GM18867 (cell line): ENCODE data around the gene CHRM5.

Source experiments
- ATAC-seq: cut with Tn5 transposase; IDR thresholded peaks from one replicate; pipeline ENCODE4 v1.9.1; 2021; ENCODE audit warnings: mild to moderate bottlenecking, moderate library complexity; ENCODE audit not compliant: unreplicated experiment

The CHRM5 gene

DNA sequence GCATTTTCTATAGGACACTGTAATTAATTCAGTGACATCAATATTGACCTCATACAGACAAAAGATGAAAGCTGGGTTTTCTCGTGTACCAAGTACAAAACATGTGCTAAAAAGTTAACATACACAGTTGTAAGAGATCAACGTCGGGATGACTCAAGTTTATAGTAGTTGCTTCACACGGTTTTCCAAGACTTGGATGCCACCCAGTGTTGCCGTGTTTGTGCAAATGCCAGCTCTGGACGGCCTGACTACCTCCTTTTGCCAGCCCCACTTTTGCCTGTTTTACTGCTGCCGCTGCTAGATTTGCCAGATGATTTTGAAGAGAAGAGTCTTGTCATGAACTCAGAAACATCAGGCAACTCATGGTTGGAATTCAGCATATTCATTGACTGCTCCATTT is 115.8 kb downstream of the CHRM5 start:
- no peak for ATAC-seq

DNA sequence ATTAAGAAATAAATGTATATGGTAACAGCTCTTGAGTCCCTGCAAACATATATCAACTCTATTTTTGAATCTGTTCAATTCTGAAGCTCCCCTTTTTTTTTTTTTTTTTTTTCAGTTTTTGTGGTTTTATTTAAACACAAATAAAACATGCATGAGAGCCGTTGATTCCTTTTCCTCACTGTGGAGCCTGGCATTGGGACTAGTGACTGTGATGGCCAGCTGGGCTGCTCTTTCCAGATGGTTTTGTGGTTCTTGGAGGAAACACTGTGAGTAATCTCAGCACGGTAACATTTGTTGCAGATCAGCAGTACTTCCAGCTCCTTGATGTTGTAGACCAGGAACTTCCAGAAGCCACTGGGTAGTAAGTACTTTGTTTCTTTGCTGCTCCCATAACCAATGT is 117.4 kb downstream of the CHRM5 start:
- ATAC-seq: no peak

DNA sequence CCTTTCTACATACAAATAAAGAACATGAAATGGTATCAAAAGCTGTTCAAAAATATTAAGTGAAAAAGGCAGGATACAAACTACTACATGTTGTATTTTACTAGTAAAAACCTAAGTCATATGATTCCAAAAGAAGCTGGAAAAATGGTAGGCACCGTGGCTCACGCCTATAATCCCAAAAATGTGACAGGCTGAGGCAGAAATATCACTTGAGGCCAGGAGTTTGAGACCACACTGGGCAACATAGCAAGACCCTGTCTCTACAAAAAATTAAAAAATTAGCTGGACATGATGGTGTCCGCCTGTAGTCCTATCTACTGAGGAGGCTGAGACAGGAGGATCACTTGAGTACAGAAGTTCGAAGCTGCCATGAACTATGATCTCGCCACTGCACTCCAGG is 131.6 kb downstream of the CHRM5 start:
- ATAC-seq: no peak

DNA sequence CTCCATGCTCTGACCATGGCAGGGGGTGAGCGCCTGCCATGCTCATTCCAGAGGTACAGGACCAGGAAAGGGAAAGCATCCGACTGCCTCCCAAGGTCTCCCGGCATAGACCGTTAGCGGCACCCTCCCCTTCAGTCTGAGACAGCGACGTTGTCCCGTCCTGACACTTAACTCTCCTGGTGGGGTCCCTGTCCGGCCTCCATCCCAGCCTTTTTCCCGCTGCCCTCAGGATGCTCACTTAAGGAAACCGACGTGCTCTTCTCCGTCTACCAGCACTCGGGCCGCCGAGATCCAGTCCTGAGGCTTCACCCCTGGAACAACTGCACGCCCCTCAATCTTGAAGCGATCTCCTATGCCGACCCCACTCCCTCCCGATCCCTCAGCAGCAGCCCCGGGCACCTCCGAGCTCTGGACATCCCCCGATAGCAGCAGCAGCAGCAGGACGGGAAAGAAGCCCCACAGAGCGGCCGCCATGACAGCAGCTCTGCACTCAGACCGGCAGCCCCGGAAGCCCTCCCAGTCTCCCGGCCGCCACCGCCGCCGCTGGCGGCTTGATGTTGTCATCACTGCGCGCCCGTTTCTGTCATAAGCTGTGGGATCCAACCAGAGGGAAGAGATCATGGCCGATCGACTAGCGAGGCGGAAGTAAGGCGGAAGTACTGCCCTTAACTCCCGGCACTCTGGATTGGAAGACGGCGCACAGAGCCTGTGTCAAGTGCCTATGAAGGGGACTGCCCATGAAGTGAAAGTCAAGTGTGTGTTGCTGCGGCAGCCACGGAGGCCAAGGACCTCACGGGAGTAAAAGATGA is 133.3 kb downstream of the CHRM5 start, which contains the start of the genes EMC7 and PGBD4:
TSS of gene EMC7 (minus strand) at position 497 of the 809 bp plus-strand sequence. CDS start at position 474, 23 bp downstream.
TSS of gene PGBD4 (plus strand) at position 718 of the 809 bp plus-strand sequence. CDS start 449 bp downstream, outside the sequence.
- peak; percentile 97 for ATAC-seq

DNA sequence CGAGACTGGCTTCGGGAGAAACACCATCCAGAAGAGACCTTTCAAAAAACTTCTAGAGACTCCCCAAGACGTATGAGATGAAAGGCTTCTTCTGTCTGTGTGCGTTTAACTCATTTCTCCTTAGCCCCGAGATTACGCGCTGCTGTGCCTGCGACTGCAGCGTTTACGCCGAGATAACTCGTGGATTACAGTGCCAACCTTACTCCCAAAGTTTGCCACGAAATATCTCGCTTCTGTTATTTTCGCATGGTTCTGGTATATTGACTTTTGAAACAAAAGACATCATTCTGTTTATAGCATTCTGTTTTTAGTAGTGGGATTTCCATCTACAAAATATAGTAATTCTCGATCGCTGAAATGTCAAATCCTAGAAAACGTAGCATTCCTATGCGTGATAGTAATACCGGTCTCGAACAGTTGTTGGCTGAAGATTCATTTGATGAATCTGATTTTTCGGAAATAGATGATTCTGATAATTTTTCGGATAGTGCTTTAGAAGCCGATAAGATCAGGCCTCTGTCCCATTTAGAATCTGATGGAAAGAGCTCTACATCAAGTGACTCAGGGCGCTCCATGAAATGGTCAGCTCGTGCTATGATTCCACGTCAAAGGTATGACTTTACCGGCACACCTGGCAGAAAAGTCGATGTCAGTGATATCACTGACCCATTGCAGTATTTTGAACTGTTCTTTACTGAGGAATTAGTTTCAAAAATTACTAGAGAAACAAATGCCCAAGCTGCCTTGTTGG is 134.1 kb downstream of the CHRM5 start:
- no peak for ATAC-seq

DNA sequence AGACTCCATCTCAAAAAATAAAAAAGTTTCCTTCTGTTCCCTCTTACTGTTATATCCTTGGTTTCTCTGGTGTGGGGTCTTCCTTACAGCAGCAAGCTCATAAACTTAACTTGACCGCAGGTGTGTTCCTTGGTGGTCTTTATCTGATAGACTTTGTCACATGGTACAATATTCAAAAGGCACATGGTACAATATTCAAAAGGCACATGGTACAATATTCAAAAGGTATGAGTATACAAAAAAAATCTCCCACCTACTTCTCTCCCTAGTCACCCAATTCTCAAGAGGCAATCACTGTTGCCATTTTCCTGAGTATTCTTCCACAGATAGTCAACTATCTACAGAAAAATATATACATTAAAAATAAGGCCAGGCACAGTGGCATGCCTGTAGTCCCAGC is 138.1 kb downstream of the CHRM5 start:
- no peak for ATAC-seq

- ATAC-seq: no peak
Measured at GRCh38 chr15:34107315-34107714, 139.0 kb downstream of the CHRM5 start.

GRCh38 chr15:34109797-34110663 is 141.7 kb downstream of the CHRM5 start:
- peak; percentile 44 for ATAC-seq

DNA sequence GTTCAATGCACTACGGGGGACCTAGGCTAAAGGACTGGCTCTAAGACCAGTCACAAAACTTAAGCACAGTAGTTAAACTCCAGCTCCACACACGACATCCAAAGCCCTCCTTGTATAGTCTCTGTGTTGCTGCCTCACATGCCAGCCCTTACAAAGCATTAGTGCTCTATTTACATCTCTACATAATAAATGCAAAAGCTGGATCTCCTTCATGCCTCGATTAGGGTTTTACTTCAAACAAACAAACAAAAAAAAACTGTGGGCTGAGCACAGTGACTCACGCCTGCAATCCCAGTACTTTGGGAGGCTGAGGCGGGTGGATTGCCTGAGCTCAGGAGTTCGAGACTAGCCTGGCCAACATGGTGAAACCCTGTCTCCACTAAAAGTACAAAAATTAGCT is 143.2 kb downstream of the CHRM5 start:
- ATAC-seq: no peak

DNA sequence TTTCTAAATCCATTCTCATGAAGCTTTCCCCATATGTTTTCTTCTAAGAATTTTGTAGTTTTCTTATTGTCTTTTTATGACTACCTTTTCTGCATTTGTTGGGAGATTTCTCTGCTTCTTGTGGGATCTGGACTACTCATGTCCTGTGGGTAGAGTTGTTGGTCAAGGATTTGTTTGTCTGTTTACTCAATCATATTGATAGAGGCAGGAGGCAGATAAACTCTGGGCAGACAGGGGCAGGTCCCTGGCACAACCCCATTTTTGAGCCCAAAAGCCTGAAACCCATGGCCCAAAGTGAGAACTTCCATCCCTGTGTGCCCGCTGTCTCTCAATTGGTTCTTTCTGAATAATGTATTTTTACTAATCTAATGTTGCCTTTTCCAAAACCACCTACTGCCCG is 145.9 kb downstream of the CHRM5 start:
- ATAC-seq: no peak

DNA sequence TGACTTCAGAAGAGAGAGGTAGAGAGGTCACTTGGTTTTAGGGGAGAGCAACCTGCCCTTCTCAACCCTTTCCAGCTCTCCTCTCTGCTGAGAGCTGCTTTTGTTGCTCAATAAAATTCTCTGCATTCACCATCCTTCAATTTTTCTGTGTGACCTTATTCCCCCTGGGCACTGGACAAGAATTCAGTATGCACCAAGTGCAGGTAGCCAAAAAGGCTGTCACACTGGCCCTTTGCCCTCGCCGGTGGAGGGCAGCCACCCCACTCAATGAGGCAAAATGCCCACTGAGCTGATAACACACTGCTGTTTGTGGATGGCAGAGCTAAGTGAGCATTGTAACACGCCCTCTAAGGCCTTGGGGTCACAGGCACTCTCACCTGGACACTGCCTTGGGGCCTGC is 146.4 kb downstream of the CHRM5 start:
- ATAC-seq: no peak

- no peak for ATAC-seq
Measured at GRCh38 chr15:34116620-34117019, 148.3 kb downstream of the CHRM5 start.
